OCI-LY7 (cell line): ENCODE data around the gene A2M. TPM values are rescaled to one million over a fixed set of nuclear protein-coding genes. Genes with fewer than 3 reads are reported as not detected.

Experiments
- BruUV-seq: library from RNA; stranded (reverse); fragments of 400-500 nt; replicated peaks from 2 replicates; lab custom pipeline; 2021; lab: Mats Ljungman, UMichigan
- CTCF ChIA-PET: fragments of 300-600 bp; sonication (Branson Sonifier 250); formaldehyde crosslinking; loops from one replicate; lab custom pipeline; 2022; ENCODE audit warnings: antibody characterized with exemption; ENCODE audit not compliant: unreplicated experiment; lab: Charles Lee
- POLR2A ChIA-PET: fragments of 300-600 bp; sonication (Branson Sonifier 250); formaldehyde crosslinking; loops from one replicate; lab custom pipeline; 2022; ENCODE audit warnings: antibody characterized with exemption; lab: Charles Lee
- DNase-seq: peaks from one replicate; pipeline ENCODE4 v3.0.0-alpha.2; 2015; ENCODE audit warnings: low spot score
- H2AFZ ChIP-seq: fragments of 200-600 bp; sonication (generic), shearing (Covaris generic); 2 replicates; pipeline ENCODE4 v1.6.1; 2014; ENCODE audit warnings: mild to moderate bottlenecking, antibody characterized with exemption, low read length, moderate library complexity
- H3K27ac ChIP-seq: fragments of 200-600 bp; sonication (generic); 2 replicates; pipeline ENCODE4 v1.5.1; 2014; ENCODE audit warnings: mixed run types, low read depth, mild to moderate bottlenecking, moderate library complexity, low read length, inconsistent platforms; ENCODE audit not compliant: poor library complexity, severe bottlenecking
- H3K36me3 ChIP-seq: fragments of 200-600 bp; sonication (generic); 2 replicates; pipeline ENCODE4 v1.6.1; 2014; ENCODE audit warnings: mild to moderate bottlenecking, antibody characterized with exemption, low read length, moderate library complexity, mixed read lengths; ENCODE audit not compliant: insufficient read depth
- H3K4me1 ChIP-seq: fragments of 200-600 bp; sonication (generic); 2 replicates; pipeline ENCODE4 v1.5.1; 2014; ENCODE audit warnings: mild to moderate bottlenecking, low read length; ENCODE audit not compliant: insufficient read depth, poor library complexity, severe bottlenecking
- H3K4me2 ChIP-seq: fragments of 200-600 bp; sonication (generic); 2 replicates; pipeline ENCODE4 v1.6.1; 2014; ENCODE audit warnings: mild to moderate bottlenecking, low read length
- H3K4me3 ChIP-seq: fragments of 200-600 bp; sonication (generic); 2 replicates; pipeline ENCODE4 v1.5.1; 2014; ENCODE audit warnings: mild to moderate bottlenecking, low read depth, low read length; ENCODE audit not compliant: poor library complexity, severe bottlenecking
- H3K79me2 ChIP-seq: fragments of 200-600 bp; sonication (generic); 2 replicates; pipeline ENCODE4 v1.6.1; 2016; ENCODE audit warnings: low read depth, mild to moderate bottlenecking, low read length, moderate library complexity, mixed read lengths; ENCODE audit not compliant: insufficient read depth
- H3K9me2 ChIP-seq: fragments of 200-600 bp; sonication (generic); 2 replicates; pipeline ENCODE4 v1.6.1; 2016; ENCODE audit warnings: mild to moderate bottlenecking, low read length, mixed read lengths; ENCODE audit not compliant: insufficient read depth
- H3K9me3 ChIP-seq: fragments of 200-600 bp; sonication (generic); 2 replicates; pipeline ENCODE4 v1.6.1; 2014; ENCODE audit warnings: mild to moderate bottlenecking, mixed run types, low read length, mixed read lengths
- H4K20me1 ChIP-seq: fragments of 200-600 bp; sonication (generic); 2 replicates; pipeline ENCODE4 v1.6.1; 2014; ENCODE audit warnings: mild to moderate bottlenecking, antibody characterized with exemption, low read length, moderate library complexity, mixed read lengths; ENCODE audit not compliant: insufficient read depth
- CTCF ChIP-seq: fragments of 200-600 bp; sonication (generic); conservative IDR thresholded peaks from 2 replicates; pipeline ENCODE4 v1.5.1; 2014; ENCODE audit warnings: mild to moderate bottlenecking, antibody characterized with exemption, low read length, moderate library complexity, mixed read lengths
- EZH2phosphoT487 ChIP-seq: fragments of 200-600 bp; sonication (generic); IDR thresholded peaks from 2 replicates; pipeline ENCODE4 v1.6.1; 2018; ENCODE audit warnings: low read depth, borderline replicate concordance, mild to moderate bottlenecking, mixed run types, antibody characterized with exemption, low read length, moderate library complexity, mixed read lengths
- intact Hi-C: fragments of 100-400 bp; cut with micrococcal nuclease; formaldehyde crosslinking; loops from one replicate; pipeline ENCODE4 v1.10.0; 2022; ENCODE audit not compliant: unreplicated experiment
- total RNA-seq, 2 experiments: library from RNA; depleted of rRNA in 1 of 2; stranded (reverse); fragments of >200 nt in 1 of 2; shearing (Covaris generic) in 1 of 2; gene quantifications; 2 replicates each; pipeline ENCODE4 v1.2.3, GENCODE V29; 2014 to 2022

Gene A2M
- total RNA-seq, 2 experiments from 2014 or later = not detected

GRCh38 chr12:9112076-9112853, 3.5 kb downstream of the A2M start:
- no peak overlapping the region for H2AFZ ChIP-seq
- no peak for DNase-seq
- no peak overlapping the region for H3K4me2 ChIP-seq
- no peaks in the 10 kb centered on the region for H3K79me2 ChIP-seq
- no peak overlapping the region for H3K27ac ChIP-seq
- no peaks in the 10 kb centered on the region for H3K4me1 ChIP-seq
- no peaks in the 10 kb centered on the region for H3K9me2 ChIP-seq
- TF ChIP-seq CTCF = no peak
- TF ChIP-seq EZH2phosphoT487 = no peak
- no TSS peak for BruUV-seq
- CTCF ChIA-PET = no interaction called here
- no peaks in the 10 kb centered on the region for H3K9me3 ChIP-seq
- no peaks in the 10 kb centered on the region for H3K36me3 ChIP-seq
- POLR2A ChIA-PET = interaction anchor here (0.5 kb wide), 1 partner anchor 51 kb away, joined by 3 read pairs; no protein-coding TSS in a partner anchor
- H3K4me3 ChIP-seq = no peak overlapping the region
- intact Hi-C loops = no loop called here
- no peaks in the 10 kb centered on the region for H4K20me1 ChIP-seq

- ChIA-PET POLR2A (interaction anchor here (0.5 to 0.7 kb wide), 3 partner anchors 52 to 988 kb away, joined by 3 read pairs; no protein-coding TSS in a partner anchor), CTCF (interaction anchor here (0.7 kb wide), 1 partner anchor 10 kb away, joined by 3 read pairs; no protein-coding TSS in a partner anchor)
- Histone ChIP-seq H3K9me3 (no peaks in the 10 kb centered on the region), H3K9me2 (no peaks in the 10 kb centered on the region), H3K4me3 (no peak overlapping the region), H3K27ac (no peak overlapping the region), H3K79me2 (no peaks in the 10 kb centered on the region), H3K4me1 (no peaks in the 10 kb centered on the region), H4K20me1 (no peaks in the 10 kb centered on the region), H3K36me3 (no peaks in the 10 kb centered on the region), H2AFZ (no peak overlapping the region), H3K4me2 (no peak overlapping the region)
- intact Hi-C loops = no loop called here
- TF ChIP-seq CTCF (no peak), EZH2phosphoT487 (no peak)
- DNase-seq = no peak
- no TSS peak for BruUV-seq
Observed at GRCh38 chr12:9111525-9111924, 4.2 kb downstream of the A2M start.
